Astrocyte (in vitro differentiated cells and primary cell): ENCODE data around the gene F2. TPM values are rescaled to one million over a fixed set of nuclear protein-coding genes. Genes with fewer than 3 reads are reported as not detected.

ENCODE experiments used
- DNase-seq: peaks from one replicate; pipeline ENCODE4 v3.0.0-alpha.2; 2010; ENCODE audit warnings: low read depth
- FAIRE-seq: peaks from 2 replicates; lab custom pipeline; 2011; peaks lifted over from hg19 to GRCh38; lab: Jason Lieb, UNC
- H2AFZ ChIP-seq: 2 replicates; pipeline ENCODE4 v1.6.0; 2012; ENCODE audit warnings: low read depth, low read length, inconsistent platforms
- H3K27ac ChIP-seq: 2 replicates; pipeline ENCODE4 v1.5.1; 2011; ENCODE audit warnings: low read depth, low read length, inconsistent platforms
- H3K27me3 ChIP-seq: 2 replicates; pipeline ENCODE4 v1.6.0; 2011; ENCODE audit warnings: low read length, inconsistent platforms; ENCODE audit not compliant: insufficient read depth
- H3K36me3 ChIP-seq: 2 replicates; pipeline ENCODE4 v1.5.1; 2011; ENCODE audit warnings: low read length, inconsistent platforms; ENCODE audit not compliant: insufficient read depth
- H3K4me1 ChIP-seq: 2 replicates; pipeline ENCODE4 v1.5.1; 2011; ENCODE audit warnings: low read length, inconsistent platforms; ENCODE audit not compliant: insufficient read depth
- H3K4me2 ChIP-seq: 2 replicates; pipeline ENCODE4 v1.6.0; 2012; ENCODE audit warnings: low read length, inconsistent platforms
- H3K4me3 ChIP-seq: 2 replicates; pipeline ENCODE4 v1.5.1; 2011; ENCODE audit warnings: low read depth, mild to moderate bottlenecking, low read length, inconsistent platforms; ENCODE audit not compliant: insufficient read depth
- H3K79me2 ChIP-seq: 2 replicates; pipeline ENCODE4 v1.6.0; 2012; ENCODE audit warnings: mild to moderate bottlenecking, low read length, inconsistent platforms; ENCODE audit not compliant: insufficient read depth
- H3K9ac ChIP-seq: 2 replicates; pipeline ENCODE4 v1.6.0; 2012; ENCODE audit warnings: mild to moderate bottlenecking, low read length, inconsistent platforms
- H3K9me3 ChIP-seq: 2 replicates; pipeline ENCODE4 v1.5.1; 2012; ENCODE audit warnings: low read depth, mild to moderate bottlenecking, low read length, inconsistent platforms; ENCODE audit not compliant: insufficient read depth
- H4K20me1 ChIP-seq: 2 replicates; pipeline ENCODE4 v1.6.0; 2012; ENCODE audit warnings: low read length, inconsistent platforms; ENCODE audit not compliant: insufficient read depth
- H3K27ac Mint-ChIP-seq: one replicate; pipeline ENCODE4 v1.8.0; 2021; ENCODE audit warnings: mild to moderate bottlenecking, mixed read lengths; ENCODE audit not compliant: unreplicated experiment
- H3K27me3 Mint-ChIP-seq: one replicate; pipeline ENCODE4 v1.8.0; 2021; ENCODE audit warnings: low read depth, mixed read lengths; ENCODE audit not compliant: unreplicated experiment
- H3K36me3 Mint-ChIP-seq: one replicate; pipeline ENCODE4 v1.8.0; 2021; ENCODE audit warnings: low read depth, mixed read lengths; ENCODE audit not compliant: unreplicated experiment
- H3K4me1 Mint-ChIP-seq: one replicate; pipeline ENCODE4 v1.8.0; 2021; ENCODE audit warnings: low read depth, mixed read lengths; ENCODE audit not compliant: unreplicated experiment
- H3K4me3 Mint-ChIP-seq: one replicate; pipeline ENCODE4 v1.8.0; 2021; ENCODE audit warnings: mild to moderate bottlenecking, moderate library complexity, mixed read lengths; ENCODE audit not compliant: unreplicated experiment
- H3K9me3 Mint-ChIP-seq: one replicate; pipeline ENCODE4 v1.8.0; 2021; ENCODE audit warnings: mild to moderate bottlenecking, mixed read lengths; ENCODE audit not compliant: unreplicated experiment
- EZH2 ChIP-seq: IDR thresholded peaks from 2 replicates; pipeline ENCODE4 v1.6.1; 2012; ENCODE audit warnings: mild to moderate bottlenecking, low read length, inconsistent platforms; ENCODE audit not compliant: insufficient read depth
- total RNA-seq: library from RNA; stranded (reverse); gene quantifications from 2 replicates; pipeline ENCODE4 v1.2.1, GENCODE V29; 2021
- TF ChIP-seq, protein P1 (sequence below): IDR thresholded peaks from 2 replicates; pipeline ENCODE4 v1.5.1; 2011; ENCODE audit warnings: low read depth, mild to moderate bottlenecking, inconsistent platforms, low read length, moderate library complexity; ENCODE audit not compliant: insufficient read depth

Gene F2
- total RNA-seq, 1 donor from 2014 or later: 0.57 TPM

DNA sequence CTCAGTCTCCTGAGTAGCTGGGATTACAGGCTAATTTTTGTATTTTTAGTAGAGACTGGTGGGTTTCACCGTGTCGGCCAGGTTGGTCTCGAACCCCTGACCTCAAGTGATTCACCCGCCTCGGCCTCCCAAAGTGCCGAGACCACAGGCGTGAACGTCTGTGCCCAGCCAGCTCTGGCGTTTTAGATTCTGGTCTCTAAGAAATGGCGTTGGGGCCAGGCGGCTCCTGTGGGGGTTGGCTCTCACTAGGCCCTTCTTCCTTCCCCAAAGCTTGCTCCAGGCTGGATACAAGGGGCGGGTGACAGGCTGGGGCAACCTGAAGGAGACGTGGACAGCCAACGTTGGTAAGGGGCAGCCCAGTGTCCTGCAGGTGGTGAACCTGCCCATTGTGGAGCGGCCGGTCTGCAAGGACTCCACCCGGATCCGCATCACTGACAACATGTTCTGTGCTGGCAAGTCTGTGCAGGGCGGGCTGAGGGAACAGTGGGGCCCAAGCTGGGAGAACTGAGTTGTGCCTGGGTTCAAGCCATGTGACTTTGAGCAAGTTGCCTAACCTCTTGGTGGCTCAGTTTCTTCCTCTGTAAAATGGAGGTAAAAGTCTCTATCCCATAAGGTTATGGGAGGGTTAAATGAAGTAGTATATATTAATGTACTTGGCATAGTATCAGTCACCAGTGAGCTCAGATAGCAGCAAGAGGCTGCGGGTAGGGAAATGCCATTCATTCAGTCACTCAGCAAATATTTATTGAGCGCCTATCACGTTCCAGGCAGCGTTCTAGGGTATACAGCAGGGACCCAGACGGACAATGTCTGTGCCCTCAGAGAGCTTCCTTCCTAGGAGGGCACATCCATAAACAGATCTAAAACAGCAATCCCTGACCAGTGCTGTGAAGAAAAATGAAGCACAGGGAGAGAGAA lies 10.4 kb downstream of the F2 start:
- TF ChIP-seq, protein P1, sequence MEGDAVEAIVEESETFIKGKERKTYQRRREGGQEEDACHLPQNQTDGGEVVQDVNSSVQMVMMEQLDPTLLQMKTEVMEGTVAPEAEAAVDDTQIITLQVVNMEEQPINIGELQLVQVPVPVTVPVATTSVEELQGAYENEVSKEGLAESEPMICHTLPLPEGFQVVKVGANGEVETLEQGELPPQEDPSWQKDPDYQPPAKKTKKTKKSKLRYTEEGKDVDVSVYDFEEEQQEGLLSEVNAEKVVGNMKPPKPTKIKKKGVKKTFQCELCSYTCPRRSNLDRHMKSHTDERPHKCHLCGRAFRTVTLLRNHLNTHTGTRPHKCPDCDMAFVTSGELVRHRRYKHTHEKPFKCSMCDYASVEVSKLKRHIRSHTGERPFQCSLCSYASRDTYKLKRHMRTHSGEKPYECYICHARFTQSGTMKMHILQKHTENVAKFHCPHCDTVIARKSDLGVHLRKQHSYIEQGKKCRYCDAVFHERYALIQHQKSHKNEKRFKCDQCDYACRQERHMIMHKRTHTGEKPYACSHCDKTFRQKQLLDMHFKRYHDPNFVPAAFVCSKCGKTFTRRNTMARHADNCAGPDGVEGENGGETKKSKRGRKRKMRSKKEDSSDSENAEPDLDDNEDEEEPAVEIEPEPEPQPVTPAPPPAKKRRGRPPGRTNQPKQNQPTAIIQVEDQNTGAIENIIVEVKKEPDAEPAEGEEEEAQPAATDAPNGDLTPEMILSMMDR: no peak
- TF ChIP-seq EZH2: no peak
- peaks cover 6% of the 10 kb centered on the region for H3K27me3 Mint-ChIP-seq
- Histone ChIP-seq H3K9ac (no peak overlapping the region), H3K9me3 (no peaks in the 10 kb centered on the region), H3K27ac (no peak overlapping the region), H3K27me3 (no peaks in the 10 kb centered on the region), H3K36me3 (no peaks in the 10 kb centered on the region), H3K4me1 (no peaks in the 10 kb centered on the region), H4K20me1 (no peaks in the 10 kb centered on the region), H3K79me2 (no peaks in the 10 kb centered on the region), H3K4me3 (no peak overlapping the region), H2AFZ (no peak overlapping the region), H3K4me2 (no peak overlapping the region)
- H3K4me1 Mint-ChIP-seq: peaks cover 5% of the 10 kb centered on the region
- H3K9me3 Mint-ChIP-seq: no peaks in the 10 kb centered on the region
- no peaks in the 10 kb centered on the region for H3K36me3 Mint-ChIP-seq
- H3K27ac Mint-ChIP-seq: peak overlapping the region; percentile 47
- DNase-seq (peak; percentile 14), FAIRE-seq (no peak)
- no peak overlapping the region for H3K4me3 Mint-ChIP-seq

DNA sequence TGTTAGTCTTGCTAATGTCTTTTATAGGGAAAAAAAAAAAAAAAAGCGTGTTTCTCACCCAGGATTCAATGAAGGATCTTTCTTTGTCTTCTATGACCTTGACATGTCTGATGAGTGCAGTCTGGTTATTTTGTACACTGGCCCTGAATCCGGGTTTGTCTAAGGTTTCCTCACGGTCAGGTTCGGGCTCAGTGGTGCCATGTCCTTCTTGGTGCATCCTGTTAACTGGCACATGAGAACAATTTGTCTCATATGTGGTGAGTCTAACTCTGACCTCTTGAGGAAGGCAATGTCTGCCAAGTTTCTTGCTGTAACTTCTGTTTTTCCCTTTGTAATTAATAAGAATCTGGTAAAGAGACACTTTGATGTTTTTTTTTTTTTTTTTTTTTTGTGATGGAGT lies 12.5 kb downstream of the F2 start:
- FAIRE-seq: no peak

More for the DNA sequence above, 12.5 kb downstream of the F2 start:
- Histone ChIP-seq H3K36me3 (no peaks in the 10 kb centered on the region), H3K9ac (no peak overlapping the region), H3K4me3 (no peak overlapping the region), H3K79me2 (no peaks in the 10 kb centered on the region), H2AFZ (no peak overlapping the region), H3K27ac (no peak overlapping the region), H4K20me1 (no peaks in the 10 kb centered on the region), H3K9me3 (no peaks in the 10 kb centered on the region), H3K4me1 (no peaks in the 10 kb centered on the region), H3K27me3 (no peaks in the 10 kb centered on the region), H3K4me2 (no peak overlapping the region)
- H3K9me3 Mint-ChIP-seq: no peaks in the 10 kb centered on the region
- H3K27me3 Mint-ChIP-seq: peaks cover 5% of the 10 kb centered on the region
- no peak overlapping the region for H3K27ac Mint-ChIP-seq
- H3K36me3 Mint-ChIP-seq: no peaks in the 10 kb centered on the region
- TF ChIP-seq EZH2: no peak
- TF ChIP-seq, protein P1: no peak
- H3K4me1 Mint-ChIP-seq: no peaks in the 10 kb centered on the region
- no peak overlapping the region for H3K4me3 Mint-ChIP-seq
- no peak for DNase-seq
